Measurements from ENCODE around the gene SELENOT. TPM values are rescaled to one million over a fixed set of nuclear protein-coding genes. Genes with fewer than 3 reads are reported as not detected.

SELENOT gene
- total RNA-seq, 1 experiment from 2014 or later, result 81.6 TPM

- CTCF ChIA-PET, result no interaction called here
- TF ChIP-seq CTCF (IDR thresholded peaks at IDR 0.05 in 2 of 3, conservative IDR thresholded peaks at IDR 0.05 in 1 of 3; ENCODE audit: borderline replicate concordance in 1 of 3, insufficient read depth in 1 of 3, low read depth in 2 of 3, low read length in 2 of 3), result no peak
- TF ChIP-seq POLR2A (IDR thresholded peaks at IDR 0.05; ENCODE audit: borderline replicate concordance, extremely low read depth, insufficient read depth, insufficient read length), result no peak
- no peak for TF ChIP-seq FOSL1 (IDR thresholded peaks at IDR 0.05; ENCODE audit: low read depth)
- TF ChIP-seq YY1 (IDR thresholded peaks at IDR 0.05; ENCODE audit: extremely low read depth, insufficient replicate concordance, low read depth, low read length), result no peak
- no peak for TF ChIP-seq JUND (IDR thresholded peaks at IDR 0.05)
- TF ChIP-seq ZFX (IDR thresholded peaks at IDR 0.05), result no peak
- TF ChIP-seq REST (IDR thresholded peaks at IDR 0.05; ENCODE audit: low read depth), result no peak
- TF ChIP-seq TCF7L2 (IDR thresholded peaks at IDR 0.05; ENCODE audit: borderline replicate concordance, extremely low read depth, insufficient read depth, insufficient read length), result no peak
- TF ChIP-seq SRF (IDR thresholded peaks at IDR 0.05; ENCODE audit: low read depth), result no peak
- no peak for TF ChIP-seq SP1 (IDR thresholded peaks at IDR 0.05; ENCODE audit: low read depth)
- TF ChIP-seq ZNF274 (IDR thresholded peaks at IDR 0.05; ENCODE audit: low read depth, low read length), result no peak
- no peak for TF ChIP-seq EZH2phosphoT487 (IDR thresholded peaks at IDR 0.05; ENCODE audit: borderline replicate concordance)
- no peak for TF ChIP-seq MAX (IDR thresholded peaks at IDR 0.05)
- peaks cover 30 to 34% of the 10 kb centered on the region in 2 experiments; a peak in 3 of 4 replicates for H3K36me3 ChIP-seq (ENCODE audit: control insufficient read depth in 1 of 2, insufficient read depth in 2 of 2, low read length in 2 of 2)
- no peaks in the 10 kb centered on the region for H3K27me3 ChIP-seq (ENCODE audit: insufficient read depth, low read length)
- H3K9me2 ChIP-seq (ENCODE audit: insufficient read depth), result no peaks in the 10 kb centered on the region
- no peak overlapping the region for H3K4me3 ChIP-seq (replicated peaks in 1 of 2; ENCODE audit: low read depth in 1 of 2, low read length in 2 of 2)
- no TSS peak for BruUV-seq (replicated peaks)
- ATAC-seq (no peak), DNase-seq (ENCODE audit: low read depth, low spot score) (no peak)
- H3K27ac ChIP-seq (ENCODE audit: low read depth, low read length), result no peak overlapping the region
- RAD21 ChIA-PET (ENCODE audit: low non-redundant PET in 1 of 2, low total read pairs in 2 of 2, uncharacterized antibody in 2 of 2, unreplicated experiment in 2 of 2), result no interaction called here
- no peak overlapping the region for H3K4me2 ChIP-seq (ENCODE audit: low read length)
- H4K20me1 ChIP-seq (ENCODE audit: insufficient read depth), result 0 out of 2 replicates have a peak, but pooled peaks cover 8% of the 10 kb centered on the region
- POLR2A ChIA-PET, result no interaction called here
- H3K79me2 ChIP-seq (ENCODE audit: insufficient read depth, low read length), result peaks cover 73% of the 10 kb centered on the region
- H2AFZ ChIP-seq (ENCODE audit: low read depth, low read length, poor library complexity, severe bottlenecking), result no peak overlapping the region
- no peak overlapping the region for H3K9ac ChIP-seq (ENCODE audit: low read length)
- H3K4me1 ChIP-seq (ENCODE audit: control insufficient read depth in 1 of 2, insufficient read depth in 2 of 2, low read length in 2 of 2), result no peaks in the 10 kb centered on the region
- H3K9me3 ChIP-seq (ENCODE audit: control insufficient read depth in 1 of 2, insufficient read depth in 1 of 2, low read depth in 1 of 2, low read length in 2 of 2), result no peaks in the 10 kb centered on the region
- intact Hi-C loops (cut with micrococcal nuclease), result no loop called here
Measured at GRCh38 chr3:150582620-150583019, 20.5 kb upstream of the SELENOT start.
